ENCODE data around the gene ASPHD1.

- TF ChIP-seq POLR2A (IDR thresholded peaks at IDR 0.05; ENCODE audit: low read depth) = no peak
- no peak for TF ChIP-seq CTCF (IDR thresholded peaks at IDR 0.05)
Measured at GRCh38 chr16:29916979-29917378, 16.7 kb downstream of the ASPHD1 start.
